ES-I3 (cell line): ENCODE results near the gene SIDT1.

Experiments
- H3K36me3 ChIP-seq: 2 replicates; pipeline ENCODE4 v1.6.1; 2013; ENCODE audit warnings: mild to moderate bottlenecking, low read length, control low read depth, moderate library complexity; ENCODE audit not compliant: insufficient read depth
- H3K4me1 ChIP-seq: 2 replicates; pipeline ENCODE4 v1.6.1; 2013; ENCODE audit warnings: mild to moderate bottlenecking, control low read depth, low read length; ENCODE audit not compliant: insufficient read depth
- H3K9ac ChIP-seq: 2 replicates; pipeline ENCODE4 v1.6.1; 2013; ENCODE audit warnings: low read depth, mild to moderate bottlenecking, low read length, moderate library complexity
- H3K9me3 ChIP-seq: 2 replicates; pipeline ENCODE4 v1.6.1; 2013; ENCODE audit warnings: mild to moderate bottlenecking, low read length, moderate library complexity; ENCODE audit not compliant: control insufficient read depth, insufficient read depth

The SIDT1 gene

DNA sequence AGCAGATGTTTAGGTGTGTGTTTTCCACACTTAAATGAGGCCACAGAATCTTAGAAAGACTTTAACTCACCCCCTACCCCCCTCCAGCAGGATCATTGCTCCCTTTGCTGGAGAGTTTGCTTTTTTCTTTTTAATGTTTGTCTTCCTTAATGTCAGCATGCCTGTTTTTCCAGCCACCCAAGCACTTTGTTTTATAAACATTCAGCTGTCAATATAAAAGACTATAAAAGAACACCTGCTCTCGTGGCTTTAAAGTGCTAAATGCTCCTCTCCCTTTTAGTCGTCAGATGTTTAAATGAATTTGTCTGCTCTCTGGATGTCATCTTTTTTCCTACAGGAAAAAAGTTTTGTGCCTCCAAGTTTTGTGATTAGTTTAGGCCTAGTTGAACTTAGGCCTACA, 61.7 kb downstream of the SIDT1 start:
- Histone ChIP-seq H3K9me3 (no peaks in the 10 kb centered on the region), H3K36me3 (no peaks in the 10 kb centered on the region), H3K9ac (no peak overlapping the region), H3K4me1 (peaks cover 11% of the 10 kb centered on the region; the same call in 1 of the 2 replicates)

DNA sequence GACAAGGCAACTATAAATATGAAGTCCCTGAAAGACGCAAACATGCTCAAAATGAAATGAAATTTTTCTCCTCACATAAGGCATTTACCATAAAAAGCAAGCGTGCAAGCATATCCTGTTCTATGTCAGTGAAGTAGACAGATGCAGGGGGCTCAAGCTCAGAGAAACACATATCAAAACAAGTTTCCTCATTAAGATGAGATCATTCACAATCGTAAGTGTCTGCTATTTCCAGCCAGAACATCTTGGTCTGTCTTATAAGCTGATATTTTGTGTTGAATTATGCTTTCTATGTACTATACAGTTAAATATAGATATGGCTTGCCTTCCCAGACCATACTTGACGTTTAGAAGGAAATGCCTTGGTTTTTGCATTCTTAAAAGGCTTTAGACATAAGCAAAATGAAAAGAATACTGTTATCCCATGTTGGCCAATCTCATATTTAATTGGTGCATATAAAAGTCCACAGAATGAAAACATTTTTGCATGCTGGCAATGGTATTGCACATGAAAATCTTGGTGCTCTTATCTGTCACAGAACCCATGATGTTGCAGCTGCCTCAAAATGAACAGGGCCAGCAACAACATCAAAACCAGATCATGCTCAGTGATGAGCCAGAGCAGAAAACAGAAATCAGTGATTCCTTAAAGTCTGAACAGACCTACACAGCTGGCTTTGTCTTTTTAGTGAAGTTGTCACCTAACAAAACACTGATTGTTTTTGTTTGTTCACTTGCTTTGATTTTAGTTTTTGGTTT, 65.4 kb downstream of the SIDT1 start:
- no peaks in the 10 kb centered on the region for H3K9me3 ChIP-seq
- H3K9ac ChIP-seq = no peak overlapping the region
- H3K36me3 ChIP-seq = no peaks in the 10 kb centered on the region
- no peaks in the 10 kb centered on the region; the same call in 1 of the 2 replicates for H3K4me1 ChIP-seq

DNA sequence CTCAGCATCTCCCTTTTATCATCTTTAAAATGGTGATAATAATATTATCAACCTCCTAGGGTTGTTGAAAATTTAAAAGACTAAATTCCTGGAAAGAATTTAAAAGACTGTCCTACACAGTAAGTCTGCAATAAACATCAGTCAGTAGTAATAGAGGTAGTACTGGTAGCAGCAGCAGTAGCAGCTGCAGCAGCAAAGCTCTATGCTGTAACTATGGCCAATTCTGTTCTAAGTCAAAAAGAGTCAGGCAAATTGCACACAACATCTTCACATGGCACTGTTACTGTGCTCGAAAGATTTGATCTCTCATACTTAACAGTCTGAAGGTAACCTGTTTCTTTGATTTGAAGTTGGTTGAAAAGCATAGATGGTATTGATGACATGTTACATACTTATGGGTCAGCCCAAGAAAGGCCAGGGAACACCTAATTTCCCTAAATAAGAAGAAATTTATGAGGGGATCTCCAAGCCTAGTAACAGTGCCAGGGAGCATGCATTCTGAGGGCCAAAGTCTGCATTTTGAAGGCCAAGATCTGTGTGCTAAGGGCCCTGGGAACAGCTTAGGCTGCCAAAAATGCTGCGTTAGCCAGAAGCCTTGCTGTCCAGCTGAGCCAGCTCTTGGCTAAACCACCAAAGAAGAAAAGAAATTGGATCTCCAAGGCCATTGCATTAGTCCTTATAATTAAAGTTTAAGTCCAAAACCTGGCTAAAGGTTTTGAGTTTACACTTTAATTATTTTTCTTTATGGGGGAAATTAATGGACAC, 68.2 kb downstream of the SIDT1 start:
- Histone ChIP-seq H3K4me1 (0 out of 2 replicates have a peak, but pooled peaks cover 7% of the 10 kb centered on the region), H3K9me3 (no peaks in the 10 kb centered on the region), H3K36me3 (no peaks in the 10 kb centered on the region), H3K9ac (no peak overlapping the region)

DNA sequence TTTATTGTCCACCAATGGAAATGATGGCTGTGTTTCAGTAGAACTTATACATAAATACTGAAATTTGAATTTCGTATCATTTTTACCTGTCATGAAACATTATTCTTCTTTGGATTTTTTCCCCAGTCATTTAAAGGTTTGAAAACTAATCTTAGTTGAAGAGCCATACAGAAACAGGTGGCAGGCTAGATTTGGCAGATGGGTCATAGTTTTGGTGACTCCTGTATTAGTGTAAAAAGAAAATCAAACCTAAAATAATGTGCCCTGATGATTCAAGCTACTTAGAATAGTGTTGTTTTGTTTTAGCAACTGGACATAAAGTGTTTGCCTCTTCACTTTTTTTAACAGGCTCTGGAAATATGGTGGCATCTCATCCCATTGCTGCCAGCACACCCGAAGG, 68.9 kb downstream of the SIDT1 start:
- peaks cover 9% of the 10 kb centered on the region for H3K4me1 ChIP-seq
- H3K9me3 ChIP-seq = no peaks in the 10 kb centered on the region
- no peak overlapping the region for H3K9ac ChIP-seq
- no peaks in the 10 kb centered on the region for H3K36me3 ChIP-seq

DNA sequence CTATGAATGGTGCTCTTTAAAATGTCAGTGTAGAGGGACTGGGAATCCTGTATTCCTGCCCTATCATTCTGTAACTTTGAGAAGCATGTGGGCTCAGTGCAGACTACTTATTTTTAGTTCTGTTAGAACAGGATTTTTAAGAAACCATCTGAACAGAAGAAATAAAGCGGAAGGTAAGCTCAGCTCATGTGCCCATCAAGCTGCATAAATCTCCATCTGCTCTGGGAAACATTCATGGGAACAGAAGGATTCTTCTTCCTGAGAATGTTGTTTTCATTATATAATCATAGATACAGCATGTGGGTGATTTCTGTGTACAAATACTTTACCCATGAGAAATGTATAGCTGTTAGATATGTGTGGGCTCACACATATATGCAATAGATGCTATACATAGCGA, 69.9 kb downstream of the SIDT1 start:
- H3K9ac ChIP-seq = no peak overlapping the region
- no peaks in the 10 kb centered on the region for H3K36me3 ChIP-seq
- peaks cover 20% of the 10 kb centered on the region for H3K4me1 ChIP-seq
- H3K9me3 ChIP-seq = no peaks in the 10 kb centered on the region

DNA sequence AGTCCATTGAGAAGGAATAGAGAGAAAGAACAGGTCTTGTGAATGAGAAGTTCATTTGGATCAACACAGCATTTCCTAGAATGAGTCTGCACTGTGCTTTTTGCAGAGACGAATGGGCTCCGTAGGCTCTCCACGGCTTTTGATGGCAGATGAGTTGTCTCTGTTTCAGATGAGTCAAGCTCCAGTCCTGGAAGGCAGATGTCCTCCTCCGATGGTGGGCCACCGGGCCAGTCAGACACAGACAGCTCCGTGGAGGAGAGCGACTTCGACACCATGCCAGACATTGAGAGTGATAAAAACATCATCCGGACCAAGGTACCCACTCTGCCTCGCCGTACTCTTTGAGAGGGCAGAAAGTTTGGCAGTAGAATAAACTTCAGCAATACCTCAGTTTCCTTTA, 70.5 kb downstream of the SIDT1 start:
- Histone ChIP-seq H3K36me3 (no peaks in the 10 kb centered on the region), H3K4me1 (peaks cover 25% of the 10 kb centered on the region), H3K9me3 (no peaks in the 10 kb centered on the region), H3K9ac (no peak overlapping the region)

DNA sequence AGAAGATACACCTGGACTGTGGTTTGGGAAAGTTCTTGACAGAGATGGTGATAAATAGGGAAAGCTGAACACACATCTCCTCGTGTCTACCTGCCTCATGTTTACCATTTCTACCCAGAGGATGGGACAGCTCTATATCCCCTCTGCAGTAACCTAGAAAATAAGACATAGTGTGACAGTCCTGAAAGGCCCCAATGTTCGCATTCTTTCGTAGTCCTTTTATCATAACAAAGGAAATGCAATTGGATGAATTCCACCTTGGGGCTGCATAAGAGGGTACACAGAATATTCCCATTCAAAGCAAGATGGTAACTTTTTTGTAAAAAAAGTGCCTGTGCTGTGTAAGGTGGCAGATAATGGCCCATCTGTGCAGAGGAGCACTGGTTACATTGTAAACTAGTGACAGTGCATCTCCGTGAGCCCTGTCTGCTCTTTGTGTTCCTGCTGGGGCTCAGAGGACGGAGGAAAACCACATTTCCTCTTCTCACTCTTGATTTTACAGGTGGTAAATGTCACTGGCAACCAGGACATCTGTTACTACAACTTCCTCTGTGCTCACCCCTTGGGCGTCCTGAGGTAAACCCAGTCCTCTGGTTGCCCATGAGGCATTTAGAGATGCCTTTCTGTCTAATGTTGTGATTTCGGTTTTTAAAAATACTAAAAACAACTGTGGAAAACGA, 74.3 kb downstream of the SIDT1 start:
- Histone ChIP-seq H3K9ac (no peak overlapping the region), H3K4me1 (peaks cover 27% of the 10 kb centered on the region), H3K36me3 (no peaks in the 10 kb centered on the region), H3K9me3 (no peaks in the 10 kb centered on the region)

DNA sequence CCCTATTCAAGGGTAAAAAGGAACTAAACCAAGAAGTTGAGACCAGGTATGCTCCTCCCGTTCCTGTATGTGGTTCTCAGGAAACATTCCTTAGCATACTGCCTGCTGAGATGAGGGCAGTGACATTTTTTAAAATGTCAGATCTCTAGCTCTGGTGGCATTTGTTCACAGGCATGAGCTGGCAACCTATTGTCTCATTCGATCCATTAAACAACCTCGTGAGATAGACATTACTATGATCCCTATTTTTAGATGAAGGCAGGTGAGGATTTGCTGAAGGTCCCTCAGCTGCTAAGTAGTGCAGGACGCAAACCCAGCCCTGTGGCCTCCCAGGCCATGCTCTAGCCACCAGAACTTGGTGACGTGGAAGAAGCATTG, 74.9 kb downstream of the SIDT1 start:
- Histone ChIP-seq H3K36me3 (no peaks in the 10 kb centered on the region), H3K4me1 (peaks cover 27% of the 10 kb centered on the region), H3K9me3 (no peaks in the 10 kb centered on the region), H3K9ac (no peak overlapping the region)

DNA sequence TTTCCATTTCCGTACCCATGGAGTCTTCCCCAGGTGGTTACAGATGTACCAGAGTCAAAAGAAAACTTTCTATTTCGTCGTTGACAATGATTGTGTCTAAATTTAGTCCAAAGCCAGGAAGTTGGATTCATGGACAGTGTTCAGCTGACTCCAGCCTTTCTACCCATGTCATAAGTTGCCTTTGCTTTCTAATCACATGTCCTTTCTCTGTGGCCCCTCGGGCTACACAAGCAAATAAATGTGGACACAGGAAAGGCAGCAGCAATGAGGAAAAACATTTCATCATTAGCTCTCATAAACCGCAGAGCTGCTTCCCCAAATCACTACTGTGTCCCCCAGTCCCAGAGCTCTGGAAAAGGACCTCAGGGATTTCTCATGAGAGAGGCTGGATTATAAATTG, 82.0 kb downstream of the SIDT1 start:
- no peak overlapping the region for H3K9ac ChIP-seq
- H3K9me3 ChIP-seq = no peaks in the 10 kb centered on the region
- H3K36me3 ChIP-seq = no peaks in the 10 kb centered on the region
- no peaks in the 10 kb centered on the region for H3K4me1 ChIP-seq

DNA sequence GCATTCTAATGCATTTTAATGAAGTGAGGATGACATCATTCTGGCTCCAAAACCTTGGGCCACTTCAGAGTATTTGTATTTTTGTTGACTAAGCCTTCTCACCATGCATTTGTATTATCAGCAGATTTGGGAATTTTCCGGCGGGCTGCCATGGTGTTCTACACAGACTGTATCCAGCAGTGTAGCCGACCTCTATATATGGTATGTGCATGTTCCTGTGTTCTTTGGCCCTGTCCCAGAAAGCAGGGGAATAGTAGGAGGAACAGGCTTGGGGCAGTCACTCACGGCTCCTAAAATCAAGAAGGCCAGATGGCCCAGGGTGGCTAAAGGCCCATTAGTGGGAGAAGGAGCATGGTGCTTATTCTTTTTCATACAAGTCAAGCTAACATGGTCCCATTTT, 83.6 kb downstream of the SIDT1 start:
- Histone ChIP-seq H3K9ac (no peak overlapping the region), H3K4me1 (no peaks in the 10 kb centered on the region), H3K9me3 (no peaks in the 10 kb centered on the region), H3K36me3 (no peaks in the 10 kb centered on the region)

DNA sequence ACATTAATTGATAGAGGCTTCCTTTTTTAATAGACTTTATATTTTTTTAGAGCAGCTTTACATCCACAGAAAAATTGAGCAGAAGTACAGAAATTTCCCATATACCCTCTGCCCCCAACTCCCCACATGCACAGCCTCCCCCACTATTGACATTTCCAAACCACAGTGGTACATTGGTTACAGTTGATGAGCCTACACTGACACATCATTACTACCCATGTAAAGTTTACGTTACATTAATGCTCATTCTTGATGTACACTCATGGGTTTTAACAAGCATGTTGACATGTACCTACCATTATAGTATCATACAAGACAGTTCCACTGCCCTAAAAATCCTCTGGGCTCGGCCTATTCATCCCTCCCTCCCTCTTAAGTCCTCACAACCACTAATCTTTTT, 85.4 kb downstream of the SIDT1 start:
- no peaks in the 10 kb centered on the region for H3K36me3 ChIP-seq

DNA sequence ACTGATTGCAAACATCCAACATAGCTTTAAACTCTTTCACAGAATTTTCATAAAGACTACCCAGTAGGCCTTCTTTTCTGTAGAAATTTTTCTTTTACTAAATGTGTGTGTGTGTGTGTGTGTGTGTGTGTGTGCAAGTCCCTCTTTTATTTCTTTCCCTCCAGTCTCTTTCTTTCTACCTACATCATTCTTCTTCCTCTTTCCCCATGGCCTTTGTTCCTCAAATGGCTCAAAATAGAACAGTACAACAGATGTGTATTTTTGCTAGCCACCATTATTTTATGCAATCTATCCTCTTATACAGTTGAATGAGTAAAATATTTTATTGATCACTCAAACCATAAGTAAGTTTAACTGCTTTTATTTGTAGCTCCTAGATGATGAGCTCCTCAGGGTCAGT, 87.7 kb downstream of the SIDT1 start:
- no peaks in the 10 kb centered on the region for H3K36me3 ChIP-seq
- no peaks in the 10 kb centered on the region for H3K9me3 ChIP-seq
- H3K4me1 ChIP-seq = no peaks in the 10 kb centered on the region
- no peak overlapping the region for H3K9ac ChIP-seq

More for the DNA sequence above, 85.4 kb downstream of the SIDT1 start:
- Histone ChIP-seq H3K9me3 (no peaks in the 10 kb centered on the region), H3K4me1 (no peaks in the 10 kb centered on the region), H3K9ac (no peak overlapping the region)

DNA sequence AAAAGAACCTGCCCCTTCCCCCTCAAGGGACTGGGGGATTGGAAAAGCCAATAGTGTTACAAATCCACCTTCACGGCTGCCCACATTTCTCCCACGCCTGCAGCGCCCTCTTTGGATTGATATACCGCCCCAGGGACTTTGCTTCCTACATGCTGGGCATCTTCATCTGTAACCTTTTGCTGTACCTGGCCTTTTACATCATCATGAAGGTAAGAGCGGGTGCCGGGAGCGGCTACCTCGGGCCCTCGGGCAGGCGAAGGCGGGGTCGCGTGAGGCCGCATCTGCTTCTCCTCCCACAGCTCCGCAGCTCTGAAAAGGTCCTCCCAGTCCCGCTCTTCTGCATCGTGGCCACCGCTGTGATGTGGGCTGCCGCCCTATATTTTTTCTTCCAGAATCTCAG, 91.0 kb downstream of the SIDT1 start:
- no peaks in the 10 kb centered on the region for H3K9me3 ChIP-seq
- no peaks in the 10 kb centered on the region for H3K36me3 ChIP-seq
- H3K9ac ChIP-seq = peak overlapping the region; percentile 27; the same call in 1 of the 2 replicates

DNA sequence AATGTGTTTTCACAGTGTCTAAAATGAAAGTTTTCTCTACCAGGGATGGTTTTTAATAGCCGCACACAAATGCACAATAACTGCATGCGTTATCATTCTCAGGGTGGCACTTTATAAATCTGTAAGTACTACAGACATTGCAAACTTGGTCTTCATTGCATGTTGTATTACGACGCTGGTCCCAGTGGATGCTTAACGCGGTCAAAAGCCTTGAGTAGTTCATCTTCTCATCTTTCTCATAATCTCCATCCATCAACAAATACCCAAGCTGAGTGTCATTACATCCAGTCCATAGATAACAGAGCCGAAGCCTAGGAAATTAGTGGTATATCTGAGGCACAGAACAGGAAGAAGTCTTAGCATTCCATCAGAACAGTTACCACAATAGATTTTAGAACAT, 91.5 kb downstream of the SIDT1 start:
- Histone ChIP-seq H3K9ac (no peak overlapping the region), H3K36me3 (no peaks in the 10 kb centered on the region), H3K9me3 (no peaks in the 10 kb centered on the region), H3K4me1 (no peaks in the 10 kb centered on the region)

More for the DNA sequence above, 91.0 kb downstream of the SIDT1 start:
- no peaks in the 10 kb centered on the region for H3K4me1 ChIP-seq

DNA sequence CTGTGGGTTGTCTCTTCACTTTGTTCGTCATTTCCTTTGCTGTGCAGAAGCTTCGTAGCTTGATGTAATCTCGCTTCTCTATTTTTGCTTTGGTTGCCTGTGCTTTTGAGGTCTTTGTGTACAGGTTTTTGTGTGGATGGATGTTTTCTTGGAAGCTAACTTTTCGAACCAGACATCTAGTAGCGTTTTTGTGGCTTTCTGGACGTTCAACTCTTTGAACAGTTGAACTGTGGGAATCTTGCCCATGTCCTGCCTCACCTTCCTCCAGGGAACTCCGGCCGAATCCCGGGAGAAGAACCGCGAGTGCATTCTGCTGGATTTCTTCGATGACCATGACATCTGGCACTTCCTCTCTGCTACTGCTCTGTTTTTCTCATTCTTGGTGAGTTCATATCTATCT, 93.5 kb downstream of the SIDT1 start:
- H3K36me3 ChIP-seq = no peaks in the 10 kb centered on the region
- no peaks in the 10 kb centered on the region for H3K9me3 ChIP-seq
- H3K4me1 ChIP-seq = no peaks in the 10 kb centered on the region
- H3K9ac ChIP-seq = no peak overlapping the region
